LNCAP (cell line): ENCODE results near the gene ELK4.

Source experiments
- CTCF ChIP-seq: fragments of 450-650 bp; IDR thresholded peaks from 2 replicates; pipeline ENCODE4 v1.5.1; 2017; ENCODE audit warnings: mild to moderate bottlenecking

The ELK4 gene

GRCh38 chr1:205631010-205631767, 622 bp downstream of the ELK4 start:
- no peak for TF ChIP-seq CTCF

GRCh38 chr1:205630651-205631009, 1.2 kb downstream of the ELK4 start:
- TF ChIP-seq CTCF = no peak

GRCh38 chr1:205630241-205630640, 1.6 kb downstream of the ELK4 start:
- no peak for TF ChIP-seq CTCF

DNA sequence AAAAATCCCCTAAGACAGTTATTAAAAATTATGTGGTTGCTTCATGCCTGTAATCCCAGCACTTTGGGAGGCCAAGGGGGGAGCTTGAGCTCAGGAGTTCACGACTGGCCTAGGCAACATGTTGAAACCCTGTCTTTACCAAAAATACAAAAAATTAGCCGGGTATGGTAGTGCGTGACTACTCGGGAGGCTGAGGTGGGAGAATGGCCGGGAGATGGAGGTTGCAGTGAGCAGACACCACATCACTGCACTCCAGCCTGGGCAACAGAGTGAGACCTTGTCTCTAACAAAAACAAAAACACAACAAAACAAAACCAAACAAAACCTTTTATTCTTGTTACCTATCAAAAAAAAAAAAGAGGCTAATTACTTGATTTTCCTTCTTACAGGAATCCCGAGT, 2.1 kb downstream of the ELK4 start:
- no peak for TF ChIP-seq CTCF

DNA sequence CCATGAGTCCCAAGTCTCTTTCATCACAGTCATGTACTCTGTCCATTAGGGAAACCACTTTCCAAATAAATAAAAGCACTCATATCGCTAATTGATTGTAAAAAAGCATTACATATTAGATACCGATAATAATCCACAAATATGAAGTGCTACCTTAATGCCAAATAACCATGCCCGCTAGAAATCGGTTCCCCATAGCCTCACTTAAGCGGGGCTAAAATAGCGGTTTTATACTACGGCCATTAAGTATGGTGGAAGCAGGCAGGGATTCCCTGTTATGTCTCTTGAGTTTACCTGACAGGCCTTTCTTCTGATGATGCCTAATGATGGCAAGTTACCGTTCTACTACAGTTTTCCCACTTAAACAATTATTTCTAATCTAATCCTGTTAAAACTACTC, 3.9 kb downstream of the ELK4 start:
- no peak for TF ChIP-seq CTCF

- TF ChIP-seq CTCF = no peak
These were observed 5.6 kb downstream of the ELK4 start for GRCh38 chr1:205626216-205626615.

DNA sequence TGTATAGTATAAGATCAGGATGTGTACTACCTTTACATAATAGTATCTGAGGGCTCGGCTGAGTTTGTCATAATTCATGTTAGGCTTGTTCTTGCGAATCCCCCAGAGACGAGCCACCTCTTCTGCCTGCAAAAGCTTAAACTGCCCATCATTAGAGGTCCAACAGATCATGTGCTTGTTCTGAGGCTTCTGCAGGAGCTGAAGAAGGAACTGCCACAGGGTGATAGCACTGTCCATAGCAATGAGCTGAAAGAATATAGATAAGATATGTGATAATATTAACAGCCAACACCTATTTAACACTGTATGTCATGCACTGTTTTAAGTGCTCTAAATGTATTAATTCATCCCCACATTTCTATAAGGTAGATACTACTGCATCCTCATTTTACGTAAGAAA, 8.2 kb downstream of the ELK4 start:
- no peak for TF ChIP-seq CTCF

- TF ChIP-seq CTCF = no peak
These were observed 11.5 kb downstream of the ELK4 start for GRCh38 chr1:205620269-205620668.
